CD4-positive, alpha-beta T cell treated with Interferon gamma for 1 hour (primary cell): Measurements from ENCODE around the gene SLC7A11.

Experiments
- DNase-seq: peaks from one replicate; pipeline ENCODE4 v3.0.0-alpha.2; 2020

Gene SLC7A11

GRCh38 chr4:138140879-138141278, 101.3 kb downstream of the SLC7A11 start:
- no peak for DNase-seq

DNA sequence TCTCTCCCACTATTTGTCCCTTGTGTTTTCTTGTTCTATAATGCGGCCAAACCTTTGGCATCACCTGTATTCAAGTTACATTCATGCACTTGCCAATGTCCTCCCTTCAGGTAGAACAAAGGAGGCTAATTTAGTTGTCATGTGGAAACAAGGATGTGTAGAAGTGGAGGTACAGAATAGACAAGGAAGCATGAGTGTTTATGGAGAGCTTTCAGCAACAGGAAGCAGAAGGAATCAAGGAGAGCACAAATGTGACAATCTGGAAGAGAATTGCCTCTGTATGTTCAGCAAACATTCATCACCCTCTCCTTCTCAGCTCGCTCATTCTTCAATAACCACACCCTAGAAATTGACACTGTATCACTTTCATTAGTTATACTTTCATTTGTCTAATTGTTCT, 103.4 kb downstream of the SLC7A11 start:
- DNase-seq: no peak

DNA sequence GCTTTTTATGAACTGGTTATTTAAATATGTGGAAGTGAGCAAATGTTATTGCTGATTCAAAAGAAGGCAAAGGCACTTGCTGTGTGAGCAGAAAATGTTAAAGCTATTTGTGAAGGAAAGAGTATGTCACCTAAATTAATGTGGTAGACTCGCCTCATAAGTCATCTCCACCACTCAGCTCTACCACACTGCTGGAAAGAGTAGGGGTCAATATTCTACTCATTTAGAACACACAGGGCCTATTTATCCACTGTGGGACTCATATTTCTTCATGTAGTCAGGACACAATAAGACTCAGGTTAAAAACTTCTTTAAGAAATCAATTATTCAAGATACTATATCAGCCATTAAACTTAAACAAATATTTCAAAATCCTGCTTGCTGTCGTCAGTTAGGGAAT, 106.5 kb downstream of the SLC7A11 start:
- no peak for DNase-seq

GRCh38 chr4:138118270-138118669, 123.9 kb downstream of the SLC7A11 start:
- no peak for DNase-seq

- no peak for DNase-seq
Measured at GRCh38 chr4:138115053-138115452, 127.1 kb downstream of the SLC7A11 start.

- no peak for DNase-seq
Measured at GRCh38 chr4:138114434-138114833, 127.7 kb downstream of the SLC7A11 start.
